DND-41 (cell line): ENCODE results near the gene TWIST2.

Experiments
- EZH2 ChIP-seq: IDR thresholded peaks from 3 replicates; pipeline ENCODE4 v1.6.1; 2012; ENCODE audit warnings: borderline replicate concordance, low read depth, mild to moderate bottlenecking, moderate library complexity, low read length, inconsistent platforms; ENCODE audit not compliant: severe bottlenecking
- TF ChIP-seq, protein P1 (sequence below): IDR thresholded peaks from 2 replicates; pipeline ENCODE4 v1.5.1; 2012; ENCODE audit warnings: borderline replicate concordance, low read length, moderate library complexity, mild to moderate bottlenecking; ENCODE audit not compliant: poor library complexity, severe bottlenecking; ENCODE audit errors: extremely low read depth

GRCh38 chr2:238897911-238898311, 50.0 kb downstream of the TWIST2 start:
- TF ChIP-seq, protein P1, sequence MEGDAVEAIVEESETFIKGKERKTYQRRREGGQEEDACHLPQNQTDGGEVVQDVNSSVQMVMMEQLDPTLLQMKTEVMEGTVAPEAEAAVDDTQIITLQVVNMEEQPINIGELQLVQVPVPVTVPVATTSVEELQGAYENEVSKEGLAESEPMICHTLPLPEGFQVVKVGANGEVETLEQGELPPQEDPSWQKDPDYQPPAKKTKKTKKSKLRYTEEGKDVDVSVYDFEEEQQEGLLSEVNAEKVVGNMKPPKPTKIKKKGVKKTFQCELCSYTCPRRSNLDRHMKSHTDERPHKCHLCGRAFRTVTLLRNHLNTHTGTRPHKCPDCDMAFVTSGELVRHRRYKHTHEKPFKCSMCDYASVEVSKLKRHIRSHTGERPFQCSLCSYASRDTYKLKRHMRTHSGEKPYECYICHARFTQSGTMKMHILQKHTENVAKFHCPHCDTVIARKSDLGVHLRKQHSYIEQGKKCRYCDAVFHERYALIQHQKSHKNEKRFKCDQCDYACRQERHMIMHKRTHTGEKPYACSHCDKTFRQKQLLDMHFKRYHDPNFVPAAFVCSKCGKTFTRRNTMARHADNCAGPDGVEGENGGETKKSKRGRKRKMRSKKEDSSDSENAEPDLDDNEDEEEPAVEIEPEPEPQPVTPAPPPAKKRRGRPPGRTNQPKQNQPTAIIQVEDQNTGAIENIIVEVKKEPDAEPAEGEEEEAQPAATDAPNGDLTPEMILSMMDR: no peak
- TF ChIP-seq EZH2: no peak
